A549 (cell line): ENCODE measurements around the gene SHF. TPM values are rescaled to one million over a fixed set of nuclear protein-coding genes. Genes with fewer than 3 reads are reported as not detected.

Experiments
- ATAC-seq, 2 experiments: fragments of 200-7000 bp in 1 of 2; fragments of >200 bp in 1 of 2; cut with Nextera tagmentation in 1 of 2; cut with Tn5 transposase in 1 of 2; 3 replicates each; pipeline versions ENCODE4 v1.8.0 to v1.9.1; 2018 to 2020; ENCODE audit warnings: mild to moderate bottlenecking in 1 of 2, moderate library complexity in 1 of 2
- CTCF ChIA-PET: fragments of 300-600 bp; sonication (Branson Sonifier 250); formaldehyde crosslinking; extraction: SDS; loops from one replicate; lab custom pipeline; 2021; ENCODE audit warnings: antibody characterized with exemption, inconsistent platforms; lab: Yijun Ruan, JAX
- POLR2A ChIA-PET: fragments of 350-600 bp; formaldehyde crosslinking; extraction: SDS; loops from one replicate; lab custom pipeline; 2021; ENCODE audit warnings: antibody characterized with exemption, inconsistent platforms; lab: Yijun Ruan, JAX
- DNase-seq, 2 experiments: peaks; one replicate each; pipeline versions ENCODE4 v3.0.0 to v3.0.0-alpha.2; 2011 to 2016; ENCODE audit warnings: low read depth in 1 of 2, low spot score in 1 of 2
- FAIRE-seq: peaks from 2 replicates; lab custom pipeline; 2011; peaks lifted over from hg19 to GRCh38; lab: Jason Lieb, UNC
- H3K27ac ChIP-seq, 2 experiments: fragments of >200 bp; sonication (Bioruptor Twin); formaldehyde crosslinking; 3 replicates each; pipeline ENCODE4 v1.5.1; 2016 to 2017
- H3K4me1 ChIP-seq: fragments of >200 bp; sonication (Bioruptor Twin); formaldehyde crosslinking; 3 replicates; pipeline ENCODE4 v1.6.1; 2016
- H3K4me2 ChIP-seq: fragments of >200 bp; sonication (Bioruptor Twin); formaldehyde crosslinking; 3 replicates; pipeline ENCODE4 v1.6.1; 2016
- H3K4me3 ChIP-seq: fragments of >200 bp; sonication (Bioruptor Twin); formaldehyde crosslinking; 3 replicates; pipeline ENCODE4 v1.5.1; 2016
- H3K9me3 ChIP-seq: fragments of >200 bp; sonication (Bioruptor Twin); formaldehyde crosslinking; 3 replicates; pipeline ENCODE4 v1.6.1; 2016
- CBX8 ChIP-seq: fragments of 200-600 bp; sonication (generic); IDR thresholded peaks from 2 replicates; pipeline ENCODE4 v1.6.1; 2016
- CHD2 ChIP-seq: fragments of 150-350 bp; IDR thresholded peaks from 2 replicates; pipeline ENCODE4 v1.6.1; 2014; ENCODE audit warnings: low read length; ENCODE audit not compliant: partially characterized antibody
- CTCF ChIP-seq: fragments of >200 bp; sonication (Bioruptor Twin); formaldehyde crosslinking; IDR thresholded peaks from 3 replicates; pipeline ENCODE4 v1.5.1; 2016
- E2F6 ChIP-seq: IDR thresholded peaks from 2 replicates; pipeline ENCODE4 v1.6.1; 2012; ENCODE audit warnings: low read depth, borderline replicate concordance
- EHF ChIP-seq: fragments of 250-450 bp; sonication (Bioruptor Pico); IDR thresholded peaks from 2 replicates; pipeline ENCODE4 v1.5.0; 2020; ENCODE audit warnings: mild to moderate bottlenecking
- EHMT2 ChIP-seq: fragments of 200-600 bp; sonication (generic); IDR thresholded peaks from 2 replicates; pipeline ENCODE4 v1.6.1; 2016; ENCODE audit warnings: antibody characterized with exemption, low read depth, mild to moderate bottlenecking, moderate library complexity
- EP300 ChIP-seq, 2 experiments: fragments of >200 bp; sonication (Bioruptor Twin); formaldehyde crosslinking; IDR thresholded peaks; 2 replicates in 1 of 2; 3 replicates in 1 of 2; pipeline ENCODE4 v1.6.1; 2016 to 2017
- FOSB ChIP-seq: fragments of 250-450 bp; sonication (Bioruptor Pico); IDR thresholded peaks from 2 replicates; pipeline ENCODE4 v1.5.0; 2020; ENCODE audit warnings: mild to moderate bottlenecking, moderate library complexity
- FOSL2 ChIP-seq, 2 experiments: fragments of 450-650 bp in 1 of 2; fragments of >200 bp in 1 of 2; sonication (Bioruptor Twin) in 1 of 2; formaldehyde crosslinking; IDR thresholded peaks; 2 replicates each; pipeline versions ENCODE4 v1.5.0 to v1.6.1; 2016 to 2020; ENCODE audit warnings: mild to moderate bottlenecking in 1 of 2, moderate library complexity in 1 of 2
- FOXS1 ChIP-seq: fragments of 250-450 bp; sonication (Bioruptor Pico); IDR thresholded peaks from 2 replicates; pipeline ENCODE4 v1.5.0; 2020; ENCODE audit warnings: mild to moderate bottlenecking, moderate library complexity
- GATA3 ChIP-seq: IDR thresholded peaks from 2 replicates; pipeline ENCODE4 v1.6.1; 2012; ENCODE audit warnings: borderline replicate concordance
- JUN ChIP-seq, 2 experiments: fragments of >200 bp; sonication (Bioruptor Twin); formaldehyde crosslinking; IDR thresholded peaks; 2 replicates in 1 of 2; 3 replicates in 1 of 2; pipeline ENCODE4 v1.6.1; 2016 to 2017
- JUNB ChIP-seq: fragments of >200 bp; sonication (Bioruptor Twin); formaldehyde crosslinking; IDR thresholded peaks from 2 replicates; pipeline ENCODE4 v1.6.1; 2016
- POLR2A ChIP-seq: IDR thresholded peaks from 2 replicates; pipeline ENCODE4 v1.6.1; 2012; ENCODE audit warnings: mild to moderate bottlenecking, low read length
- POLR2AphosphoS2 ChIP-seq: conservative IDR thresholded peaks from 2 replicates; pipeline ENCODE4 v1.6.1; 2012; ENCODE audit warnings: low read length, improper control_type of control experiment, inconsistent platforms
- RAD21 ChIP-seq, 2 experiments: fragments of >200 bp in 1 of 2; sonication (Bioruptor Twin) in 1 of 2; formaldehyde crosslinking in 1 of 2; IDR thresholded peaks in 1 of 2; conservative IDR thresholded peaks in 1 of 2; 2 replicates in 1 of 2; 3 replicates in 1 of 2; pipeline ENCODE4 v1.6.1; 2012 to 2018; ENCODE audit warnings: inconsistent platforms in 1 of 2
- RARB ChIP-seq: fragments of 250-450 bp; sonication (Bioruptor Pico); IDR thresholded peaks from 2 replicates; pipeline ENCODE4 v1.8.0; 2021; ENCODE audit warnings: mild to moderate bottlenecking, moderate library complexity
- RCOR1 ChIP-seq: fragments of 150-350 bp; IDR thresholded peaks from 2 replicates; pipeline ENCODE4 v1.6.1; 2014; ENCODE audit warnings: antibody characterized with exemption, low read length, low read depth
- REST ChIP-seq: fragments of 200-600 bp; sonication (generic); IDR thresholded peaks from 2 replicates; pipeline ENCODE4 v1.6.1; 2016; ENCODE audit warnings: antibody characterized with exemption, mild to moderate bottlenecking, moderate library complexity
- RFX5 ChIP-seq: fragments of 450-650 bp; IDR thresholded peaks from 2 replicates; pipeline ENCODE4 v1.7.1; 2014; ENCODE audit warnings: antibody characterized with exemption, mild to moderate bottlenecking, moderate library complexity
- SREBF2 ChIP-seq: fragments of 450-650 bp; IDR thresholded peaks from 2 replicates; pipeline ENCODE4 v1.6.1; 2014; ENCODE audit warnings: mild to moderate bottlenecking, moderate library complexity
- TP53 ChIP-seq: fragments of 250-450 bp; sonication (Bioruptor Pico); IDR thresholded peaks from 2 replicates; pipeline ENCODE4 v1.5.0; 2021; ENCODE audit warnings: mild to moderate bottlenecking, moderate library complexity
- ZC3H11A ChIP-seq: fragments of 450-650 bp; IDR thresholded peaks from 2 replicates; pipeline ENCODE4 v1.6.1; 2014; ENCODE audit warnings: antibody characterized with exemption, mild to moderate bottlenecking
- ZNF302 ChIP-seq: fragments of 250-450 bp; sonication (Bioruptor Pico); IDR thresholded peaks from 2 replicates; pipeline ENCODE4 v1.9.0; 2021; ENCODE audit warnings: inconsistent platforms, mild to moderate bottlenecking, moderate library complexity
- ZSCAN20 ChIP-seq: fragments of 250-450 bp; sonication (Bioruptor Pico); IDR thresholded peaks from 2 replicates; pipeline ENCODE4 v1.8.0; 2022; ENCODE audit warnings: mild to moderate bottlenecking, moderate library complexity
- WGBS: methylation state at CpG from one replicate; pipeline ENCODE4 v1.1.6; 2017; ENCODE audit errors: missing lambda C conversion rate; 5-methylcytosine and 5-hydroxymethylcytosine counted together
- polyA plus RNA-seq, 4 experiments: library from polyadenylated mRNA; depleted of rRNA in 3 of 4; stranded (reverse); fragments of >200 nt; fragmentation: RNase III in 1 of 4; extraction: RNeasy Plus Mini Kit Qiagen cat#74134 plus additional on column Dnase treatment in 1 of 4; gene quantifications; 2 replicates in 3 of 4; 3 replicates in 1 of 4; pipeline ENCODE4 v1.2.3, GENCODE V29; 2011 to 2017

SHF gene
- polyA plus RNA-seq, 2 of the 4 experiments (the other 2 are of a cell fraction), result 0.36 to 0.85 TPM

- DNase-seq (no peak), ATAC-seq (no peak), FAIRE-seq (no peak)
- Histone ChIP-seq H3K9me3 (no peaks in the 10 kb centered on the region), H3K4me3 (no peak overlapping the region), H3K27ac (no peak overlapping the region), H3K4me2 (no peak overlapping the region), H3K4me1 (peaks cover 11% of the 10 kb centered on the region)
- ChIA-PET CTCF (interaction anchor here (2.5 to 8.6 kb wide), 4 partner anchors 37 to 293 kb away, joined by 7 to 104 read pairs (median 24); a partner anchor contains a TSS), POLR2A (interaction anchor here (0.6 to 1.1 kb wide), 2 partner anchors 36 to 111 kb away, joined by 3 to 4 read pairs; no protein-coding TSS in a partner anchor)
- WGBS, result 100% methylated on average over 1 of the region's 1 CpG
- TF ChIP-seq RCOR1 (no peak), TP53 (no peak), ZC3H11A (no peak), FOSL2 (IDR thresholded peaks at IDR 0.05) (no peak), FOSL2 (CRISPR knock-in tag; IDR thresholded peaks at IDR 0.05) (no peak), EHF (CRISPR knock-in tag) (no peak), JUN (IDR thresholded peaks at IDR 0.05) (no peak), ZSCAN20 (CRISPR knock-in tag) (no peak), RFX5 (no peak), EHMT2 (no peak), CTCF (no peak), FOSB (no peak), CBX8 (no peak), GATA3 (no peak)
Measured at GRCh38 chr15:45164914-45165313, 22.9 kb downstream of the SHF start.

- Histone ChIP-seq H3K4me3 (no peak overlapping the region), H3K4me1 (peaks cover 11% of the 10 kb centered on the region), H3K27ac (no peak overlapping the region), H3K4me2 (no peak overlapping the region), H3K9me3 (no peaks in the 10 kb centered on the region)
- TF ChIP-seq ZC3H11A (no peak), E2F6 (no peak), FOXS1 (no peak), POLR2A (no peak), RARB (CRISPR knock-in tag) (no peak), FOSB (no peak), JUNB (no peak)
- FAIRE-seq (no peak), DNase-seq (no peak), ATAC-seq (no peak)
- ChIA-PET POLR2A (interaction anchor here (0.9 to 1.9 kb wide), 4 partner anchors 37 to 239 kb away, joined by 3 to 14 read pairs (median 5); a partner anchor contains a TSS), CTCF (interaction anchor here (0.7 to 8.6 kb wide), 37 partner anchors 8 to 454 kb away, joined by 3 to 104 read pairs (median 6); a partner anchor contains a TSS)
- WGBS, result 94% methylated on average over 5 of the region's 9 CpGs
Measured at GRCh38 chr15:45163508-45163856, 24.3 kb downstream of the SHF start.

GRCh38 chr15:45162771-45163507 is 24.8 kb downstream of the SHF start:
- FAIRE-seq (no peak), DNase-seq (peak; percentile 74 to 89), ATAC-seq (peak; percentile 77 to 87)
- Histone ChIP-seq H3K27ac (peak overlapping the region in 1 of 2 experiments; percentile 35; a peak in 3 of 6 replicates), H3K4me3 (no peak overlapping the region), H3K9me3 (no peaks in the 10 kb centered on the region), H3K4me1 (peaks cover 11% of the 10 kb centered on the region), H3K4me2 (no peak overlapping the region)
- CTCF ChIA-PET, result interaction anchor here (0.7 to 8.6 kb wide), 40 partner anchors 9 to 454 kb away, joined by 3 to 104 read pairs (median 6); a partner anchor contains a TSS
- WGBS, result 3% methylated on average over 5 of the region's 7 CpGs
- POLR2A ChIA-PET, result interaction anchor here (0.9 to 1.9 kb wide), 4 partner anchors 37 to 240 kb away, joined by 3 to 14 read pairs (median 5); a partner anchor contains a TSS
- no peak for TF ChIP-seq FOXS1
- no peak for TF ChIP-seq ZNF302 (CRISPR knock-in tag)
- TF ChIP-seq CHD2, result no peak
- no peak for TF ChIP-seq REST
- TF ChIP-seq POLR2A, result no peak
- no peak for TF ChIP-seq SREBF2
- peak; percentile 74 for TF ChIP-seq CTCF
- TF ChIP-seq EHMT2, result no peak
- no peak for TF ChIP-seq EP300 (IDR thresholded peaks at IDR 0.05)
- TF ChIP-seq RAD21 (conservative IDR thresholded peaks at IDR 0.05 in 1 of 2, IDR thresholded peaks at IDR 0.05 in 1 of 2), result peak; percentile 82 to 86
- no peak for TF ChIP-seq POLR2AphosphoS2
